Trophoblast cell (in vitro differentiated cells and primary cell): Measurements from ENCODE around the gene PAX5.

ENCODE experiments used
- DNase-seq, 2 donors: peaks; one replicate each; pipeline ENCODE4 v3.0.0-alpha.2; 2016
- H2AFZ ChIP-seq: 2 replicates; pipeline ENCODE4 v1.6.1; 2013; ENCODE audit warnings: low read length, moderate library complexity, mild to moderate bottlenecking; ENCODE audit not compliant: insufficient read depth, poor library complexity
- H2AK5ac ChIP-seq: 2 replicates; pipeline ENCODE4 v1.6.1; 2013; ENCODE audit warnings: mild to moderate bottlenecking, low read length
- H2BK120ac ChIP-seq: 2 replicates; pipeline ENCODE4 v1.6.1; 2013; ENCODE audit warnings: low read length, mild to moderate bottlenecking, moderate library complexity; ENCODE audit not compliant: insufficient read depth, poor library complexity
- H2BK12ac ChIP-seq: 2 replicates; pipeline ENCODE4 v1.6.1; 2013; ENCODE audit warnings: mild to moderate bottlenecking, low read length, moderate library complexity
- H2BK5ac ChIP-seq: 2 replicates; pipeline ENCODE4 v1.6.1; 2013; ENCODE audit warnings: low read length, low read depth, moderate library complexity, mild to moderate bottlenecking; ENCODE audit not compliant: poor library complexity
- H3K14ac ChIP-seq: 2 replicates; pipeline ENCODE4 v1.6.1; 2013; ENCODE audit warnings: mild to moderate bottlenecking, low read length
- H3K18ac ChIP-seq: 2 replicates; pipeline ENCODE4 v1.6.1; 2013; ENCODE audit warnings: mild to moderate bottlenecking, low read length
- H3K23ac ChIP-seq: 2 replicates; pipeline ENCODE4 v1.6.1; 2013; ENCODE audit warnings: low read length
- H3K27ac ChIP-seq: 2 replicates; pipeline ENCODE4 v1.5.1; 2013; ENCODE audit warnings: low read depth, mild to moderate bottlenecking, inconsistent platforms, low read length, moderate library complexity
- H3K27me3 ChIP-seq: 2 replicates; pipeline ENCODE4 v1.6.1; 2013; ENCODE audit warnings: inconsistent platforms, mild to moderate bottlenecking, low read length, moderate library complexity; ENCODE audit not compliant: insufficient read depth
- H3K36me3 ChIP-seq, 2 experiments: 1 replicate in 1 of 2; 2 replicates in 1 of 2; pipeline ENCODE4 v1.6.1; 2013; ENCODE audit warnings: low read length in 2 of 2, mild to moderate bottlenecking in 2 of 2, moderate library complexity in 1 of 2; ENCODE audit not compliant: insufficient read depth in 2 of 2, control insufficient read depth in 1 of 2
- H3K4ac ChIP-seq: 2 replicates; pipeline ENCODE4 v1.6.1; 2013; ENCODE audit warnings: low read depth, mild to moderate bottlenecking, low read length, moderate library complexity
- H3K4me1 ChIP-seq, 2 experiments: 1 replicate in 1 of 2; 2 replicates in 1 of 2; pipeline ENCODE4 v1.6.1; 2013; ENCODE audit warnings: low read length in 2 of 2, mild to moderate bottlenecking in 2 of 2, moderate library complexity in 1 of 2; ENCODE audit not compliant: insufficient read depth in 2 of 2, control insufficient read depth in 1 of 2
- H3K4me2 ChIP-seq: 2 replicates; pipeline ENCODE4 v1.6.1; 2013; ENCODE audit warnings: inconsistent platforms, mild to moderate bottlenecking, low read length, moderate library complexity
- H3K4me3 ChIP-seq: 2 replicates; pipeline ENCODE4 v1.5.1; 2013; ENCODE audit warnings: mild to moderate bottlenecking, low read depth, low read length, inconsistent platforms
- H3K79me1 ChIP-seq: one replicate; pipeline ENCODE4 v1.6.1; 2013; ENCODE audit warnings: low read length
- H3K79me2 ChIP-seq: 2 replicates; pipeline ENCODE4 v1.6.1; 2013; ENCODE audit warnings: low read length, mild to moderate bottlenecking; ENCODE audit not compliant: control insufficient read depth, insufficient read depth, poor library complexity
- H3K9ac ChIP-seq: 2 replicates; pipeline ENCODE4 v1.6.1; 2013; ENCODE audit warnings: mild to moderate bottlenecking, low read length
- H3K9me3 ChIP-seq: 2 replicates; pipeline ENCODE4 v1.6.1; 2013; ENCODE audit warnings: low read depth, mild to moderate bottlenecking, control low read depth, inconsistent platforms, low read length; ENCODE audit not compliant: insufficient read depth
- H4K12ac ChIP-seq: 2 replicates; pipeline ENCODE4 v1.6.1; 2013; ENCODE audit warnings: low read depth, mild to moderate bottlenecking, low read length, moderate library complexity
- H4K8ac ChIP-seq: 2 replicates; pipeline ENCODE4 v1.6.1; 2013; ENCODE audit warnings: low read depth, mild to moderate bottlenecking, low read length, moderate library complexity
- H4K91ac ChIP-seq: one replicate; pipeline ENCODE4 v1.6.1; 2013; ENCODE audit warnings: low read depth, mild to moderate bottlenecking, low read length, moderate library complexity
- WGBS: extraction: QIAGEN DNeasy Blood & Tissue Kit; methylation state at CpG from one replicate; pipeline ENCODE4 v1.1.7; 2013; ENCODE audit warnings: missing lambda C conversion rate; ENCODE audit not compliant: insufficient read length, insufficient coverage; ENCODE audit errors: extremely low coverage; 5-methylcytosine and 5-hydroxymethylcytosine counted together

Gene PAX5

DNA sequence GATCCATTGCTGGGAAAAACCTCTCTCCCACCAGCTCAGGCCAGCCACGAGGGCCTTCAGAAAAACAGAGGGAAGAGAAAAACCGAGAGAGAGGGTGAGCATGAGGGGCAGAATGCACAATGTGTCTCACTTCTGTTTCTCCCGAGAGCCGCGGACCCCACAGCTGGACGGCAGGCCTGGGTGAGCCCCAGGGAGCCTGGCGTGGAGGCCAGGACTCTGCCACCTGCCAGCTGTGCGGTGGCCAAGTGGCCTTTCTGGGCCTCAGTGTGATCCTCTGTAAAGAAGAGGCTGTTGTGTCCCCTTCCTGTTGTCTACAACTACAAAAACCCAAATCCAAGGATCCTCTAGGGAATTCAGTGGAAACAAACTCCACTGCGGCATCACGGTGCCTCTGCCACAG, 179.3 kb downstream of the PAX5 start:
- Histone ChIP-seq H4K12ac (no peak overlapping the region), H3K36me3 (no peaks in the 10 kb centered on the region), H3K79me1 (no peaks in the 10 kb centered on the region), H2BK12ac (no peak overlapping the region), H2AFZ (no peak overlapping the region), H2AK5ac (no peak overlapping the region), H4K91ac (no peak overlapping the region), H3K14ac (no peak overlapping the region), H3K23ac (no peak overlapping the region), H2BK5ac (no peak overlapping the region), H2BK120ac (no peak overlapping the region), H3K79me2 (no peaks in the 10 kb centered on the region), H3K4ac (no peak overlapping the region), H3K4me3 (no peak overlapping the region), H3K18ac (no peak overlapping the region), H3K4me1 (peaks cover 9 to 11% of the 10 kb centered on the region in 2 experiments), H4K8ac (no peak overlapping the region), H3K9me3 (no peaks in the 10 kb centered on the region), H3K27me3 (no peaks in the 10 kb centered on the region), H3K4me2 (no peak overlapping the region), H3K27ac (no peak overlapping the region), H3K9ac (no peak overlapping the region)
- no CpG with 5 or more reads among the region's 10 CpGs for WGBS
- no peak for DNase-seq

- Histone ChIP-seq H2AK5ac (no peak overlapping the region), H2AFZ (no peak overlapping the region), H3K4ac (no peak overlapping the region), H2BK5ac (no peak overlapping the region), H3K23ac (no peak overlapping the region), H4K8ac (no peak overlapping the region), H3K27me3 (no peaks in the 10 kb centered on the region), H2BK120ac (no peak overlapping the region), H3K14ac (no peak overlapping the region), H3K79me2 (no peaks in the 10 kb centered on the region), H3K4me2 (no peak overlapping the region), H3K18ac (no peak overlapping the region), H3K4me1 (peaks cover 5% of the 10 kb centered on the region in 2 experiments), H3K4me3 (no peak overlapping the region), H3K79me1 (no peaks in the 10 kb centered on the region), H3K27ac (no peak overlapping the region), H4K12ac (no peak overlapping the region), H3K9me3 (no peaks in the 10 kb centered on the region), H4K91ac (no peak overlapping the region), H3K9ac (no peak overlapping the region), H2BK12ac (no peak overlapping the region), H3K36me3 (no peaks in the 10 kb centered on the region)
- DNase-seq: no peak
- no CpG with 5 or more reads among the region's 13 CpGs for WGBS
Observed at GRCh38 chr9:36854034-36854433, 180.0 kb downstream of the PAX5 start.

- no peak overlapping the region for H3K23ac ChIP-seq
- no peak for DNase-seq
- no peak overlapping the region for H3K4me2 ChIP-seq
- H3K9me3 ChIP-seq: no peaks in the 10 kb centered on the region
- no peak overlapping the region for H2BK5ac ChIP-seq
- H3K27ac ChIP-seq: no peak overlapping the region
- H3K4ac ChIP-seq: no peak overlapping the region
- H3K9ac ChIP-seq: no peak overlapping the region
- no peak overlapping the region for H4K8ac ChIP-seq
- no peak overlapping the region for H2AK5ac ChIP-seq
- no peak overlapping the region for H3K14ac ChIP-seq
- H3K27me3 ChIP-seq: no peaks in the 10 kb centered on the region
- H4K12ac ChIP-seq: no peak overlapping the region
- no peak overlapping the region for H2BK12ac ChIP-seq
- H3K79me2 ChIP-seq: no peaks in the 10 kb centered on the region
- H3K79me1 ChIP-seq: no peaks in the 10 kb centered on the region
- no peaks in the 10 kb centered on the region for H3K4me1 ChIP-seq
- H3K4me3 ChIP-seq: no peak overlapping the region
- WGBS: no CpG with 5 or more reads among the region's 1 CpG
- H3K18ac ChIP-seq: no peak overlapping the region
- H3K36me3 ChIP-seq: no peaks in the 10 kb centered on the region
- no peak overlapping the region for H4K91ac ChIP-seq
- H2BK120ac ChIP-seq: no peak overlapping the region
- H2AFZ ChIP-seq: no peak overlapping the region
Observed at GRCh38 chr9:36853233-36853632, 180.8 kb downstream of the PAX5 start.

DNA sequence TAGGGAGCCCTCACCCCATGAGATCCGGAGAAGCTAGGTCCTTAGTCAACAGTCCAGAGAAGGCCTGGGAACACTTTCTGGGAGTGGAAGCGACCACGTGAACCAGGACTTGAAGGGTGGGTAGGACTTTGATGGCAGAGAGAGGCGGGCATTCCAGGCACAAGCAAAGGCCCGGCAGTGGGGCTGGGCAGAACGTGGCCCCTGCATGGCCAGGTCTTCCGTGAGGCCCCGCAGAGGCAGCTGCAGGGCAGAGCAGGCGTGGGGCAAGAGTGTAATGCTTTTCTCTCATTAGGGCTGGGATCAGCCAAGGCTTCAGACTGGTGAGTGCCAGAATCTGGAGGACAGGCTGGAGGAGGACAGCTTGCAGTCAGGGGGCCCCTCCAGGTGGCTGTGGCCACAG, 184.1 kb downstream of the PAX5 start:
- Histone ChIP-seq H3K4me3 (no peak overlapping the region), H2AK5ac (no peak overlapping the region)
- WGBS: no CpG with 5 or more reads among the region's 9 CpGs

More for the DNA sequence above, 184.1 kb downstream of the PAX5 start:
- H4K91ac ChIP-seq: no peak overlapping the region
- H3K9ac ChIP-seq: no peak overlapping the region
- H3K36me3 ChIP-seq: no peaks in the 10 kb centered on the region
- no peak overlapping the region for H2BK5ac ChIP-seq
- no peaks in the 10 kb centered on the region for H3K9me3 ChIP-seq
- no peak overlapping the region for H3K4ac ChIP-seq
- no peaks in the 10 kb centered on the region for H3K27me3 ChIP-seq
- no peak overlapping the region for H3K18ac ChIP-seq
- no peak overlapping the region for H2AFZ ChIP-seq
- H4K8ac ChIP-seq: no peak overlapping the region
- H3K79me2 ChIP-seq: no peaks in the 10 kb centered on the region
- DNase-seq: no peak
- no peaks in the 10 kb centered on the region for H3K79me1 ChIP-seq
- no peak overlapping the region for H3K23ac ChIP-seq
- no peak overlapping the region for H4K12ac ChIP-seq
- H3K4me2 ChIP-seq: no peak overlapping the region
- H3K27ac ChIP-seq: no peak overlapping the region
- no peak overlapping the region for H3K14ac ChIP-seq
- H2BK120ac ChIP-seq: no peak overlapping the region
- H3K4me1 ChIP-seq: no peaks in the 10 kb centered on the region
- H2BK12ac ChIP-seq: no peak overlapping the region
